Renal pelvis (tissue), 4 donors: Measurements from ENCODE around the gene TRIO. TPM values are rescaled to one million over a fixed set of nuclear protein-coding genes. Genes with fewer than 3 reads are reported as not detected.

ENCODE experiments used
- DNase-seq: peaks from one replicate; pipeline ENCODE4 v3.0.0-alpha.2; 2013
- polyA plus RNA-seq, 3 donors: library from polyadenylated mRNA; unstranded; fragments of 120-200 nt; gene quantifications; one replicate each; pipeline ENCODE4 v1.2.1, GENCODE V29; 2013; ENCODE audit not compliant: insufficient read length in 3 of 3

The TRIO gene
- polyA plus RNA-seq, 3 donors = 101 to 115 (median 109) TPM

- DNase-seq = peak; percentile 65
These were observed 1.7 kb downstream of the TRIO start for GRCh38 chr5:14144586-14145434.

GRCh38 chr5:14145435-14146334, 2.5 kb downstream of the TRIO start:
- no peak for DNase-seq

- DNase-seq = no peak
These were observed 3.6 kb downstream of the TRIO start for GRCh38 chr5:14146725-14147124.

- no peak for DNase-seq
These were observed 4.1 kb downstream of the TRIO start for GRCh38 chr5:14147210-14147609.

GRCh38 chr5:14148483-14148882, 5.3 kb downstream of the TRIO start:
- DNase-seq = no peak

GRCh38 chr5:14148890-14149671, 5.9 kb downstream of the TRIO start:
- DNase-seq = no peak

GRCh38 chr5:14149672-14150274, 6.6 kb downstream of the TRIO start:
- no peak for DNase-seq

GRCh38 chr5:14151416-14151815, 8.3 kb downstream of the TRIO start:
- DNase-seq = no peak

- no peak for DNase-seq
These were observed 10.1 kb downstream of the TRIO start for GRCh38 chr5:14153071-14153864.

- peak; percentile 72 for DNase-seq
These were observed 11.0 kb downstream of the TRIO start for GRCh38 chr5:14153932-14154731.

- no peak for DNase-seq
These were observed 11.9 kb downstream of the TRIO start for GRCh38 chr5:14155075-14155474.

GRCh38 chr5:14155739-14156138, 12.6 kb downstream of the TRIO start:
- no peak for DNase-seq

GRCh38 chr5:14156290-14156649, 13.1 kb downstream of the TRIO start:
- no peak for DNase-seq

GRCh38 chr5:14156650-14157492, 13.7 kb downstream of the TRIO start:
- DNase-seq = no peak

GRCh38 chr5:14157493-14157782, 14.3 kb downstream of the TRIO start:
- no peak for DNase-seq

- no peak for DNase-seq
These were observed 15.9 kb downstream of the TRIO start for GRCh38 chr5:14158890-14159666.

- no peak for DNase-seq
These were observed 18.8 kb downstream of the TRIO start for GRCh38 chr5:14161825-14162556.
